C4-2B (cell line): ENCODE data around the gene RSPH9.

Source experiments
- ZFX ChIP-seq: fragments of 450-650 bp; IDR thresholded peaks from 2 replicates; pipeline ENCODE4 v1.6.1; 2017
- TF ChIP-seq, protein P1 (sequence below): fragments of 450-650 bp; conservative IDR thresholded peaks from 2 replicates; pipeline ENCODE4 v1.5.1; 2017; ENCODE audit warnings: mild to moderate bottlenecking

DNA sequence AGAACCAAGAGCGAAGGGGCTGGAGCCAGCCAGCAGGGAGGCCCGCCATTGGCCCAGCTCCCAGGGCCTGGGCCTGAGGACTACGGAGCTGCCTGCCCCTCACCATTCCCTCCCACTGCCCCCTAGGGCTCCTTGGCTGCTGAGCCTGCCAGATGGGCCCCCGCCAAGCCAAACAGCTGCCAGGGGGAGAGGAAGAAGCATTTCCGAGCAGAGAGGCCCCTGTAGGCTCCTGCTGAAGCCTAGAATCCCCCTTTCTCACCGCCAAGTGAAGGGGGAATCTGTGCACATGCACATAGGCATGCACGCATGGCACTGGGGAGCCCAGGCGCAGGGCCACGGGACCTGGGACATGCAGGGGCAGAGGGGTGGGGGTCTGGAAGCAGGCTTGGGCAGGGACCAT, 71.3 kb downstream of the RSPH9 start:
- TF ChIP-seq, protein P1, sequence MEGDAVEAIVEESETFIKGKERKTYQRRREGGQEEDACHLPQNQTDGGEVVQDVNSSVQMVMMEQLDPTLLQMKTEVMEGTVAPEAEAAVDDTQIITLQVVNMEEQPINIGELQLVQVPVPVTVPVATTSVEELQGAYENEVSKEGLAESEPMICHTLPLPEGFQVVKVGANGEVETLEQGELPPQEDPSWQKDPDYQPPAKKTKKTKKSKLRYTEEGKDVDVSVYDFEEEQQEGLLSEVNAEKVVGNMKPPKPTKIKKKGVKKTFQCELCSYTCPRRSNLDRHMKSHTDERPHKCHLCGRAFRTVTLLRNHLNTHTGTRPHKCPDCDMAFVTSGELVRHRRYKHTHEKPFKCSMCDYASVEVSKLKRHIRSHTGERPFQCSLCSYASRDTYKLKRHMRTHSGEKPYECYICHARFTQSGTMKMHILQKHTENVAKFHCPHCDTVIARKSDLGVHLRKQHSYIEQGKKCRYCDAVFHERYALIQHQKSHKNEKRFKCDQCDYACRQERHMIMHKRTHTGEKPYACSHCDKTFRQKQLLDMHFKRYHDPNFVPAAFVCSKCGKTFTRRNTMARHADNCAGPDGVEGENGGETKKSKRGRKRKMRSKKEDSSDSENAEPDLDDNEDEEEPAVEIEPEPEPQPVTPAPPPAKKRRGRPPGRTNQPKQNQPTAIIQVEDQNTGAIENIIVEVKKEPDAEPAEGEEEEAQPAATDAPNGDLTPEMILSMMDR = no peak
- no peak for TF ChIP-seq ZFX
